GM19468 (cell line): ENCODE results near the gene PPP4R4.

Experiments
- ATAC-seq: cut with Tn5 transposase; IDR thresholded peaks from one replicate; pipeline ENCODE4 v1.9.1; 2021; ENCODE audit warnings: mild to moderate bottlenecking, moderate library complexity, moderate number of reproducible peaks; ENCODE audit not compliant: unreplicated experiment; ENCODE audit errors: extremely low read depth

The PPP4R4 gene, protein sequence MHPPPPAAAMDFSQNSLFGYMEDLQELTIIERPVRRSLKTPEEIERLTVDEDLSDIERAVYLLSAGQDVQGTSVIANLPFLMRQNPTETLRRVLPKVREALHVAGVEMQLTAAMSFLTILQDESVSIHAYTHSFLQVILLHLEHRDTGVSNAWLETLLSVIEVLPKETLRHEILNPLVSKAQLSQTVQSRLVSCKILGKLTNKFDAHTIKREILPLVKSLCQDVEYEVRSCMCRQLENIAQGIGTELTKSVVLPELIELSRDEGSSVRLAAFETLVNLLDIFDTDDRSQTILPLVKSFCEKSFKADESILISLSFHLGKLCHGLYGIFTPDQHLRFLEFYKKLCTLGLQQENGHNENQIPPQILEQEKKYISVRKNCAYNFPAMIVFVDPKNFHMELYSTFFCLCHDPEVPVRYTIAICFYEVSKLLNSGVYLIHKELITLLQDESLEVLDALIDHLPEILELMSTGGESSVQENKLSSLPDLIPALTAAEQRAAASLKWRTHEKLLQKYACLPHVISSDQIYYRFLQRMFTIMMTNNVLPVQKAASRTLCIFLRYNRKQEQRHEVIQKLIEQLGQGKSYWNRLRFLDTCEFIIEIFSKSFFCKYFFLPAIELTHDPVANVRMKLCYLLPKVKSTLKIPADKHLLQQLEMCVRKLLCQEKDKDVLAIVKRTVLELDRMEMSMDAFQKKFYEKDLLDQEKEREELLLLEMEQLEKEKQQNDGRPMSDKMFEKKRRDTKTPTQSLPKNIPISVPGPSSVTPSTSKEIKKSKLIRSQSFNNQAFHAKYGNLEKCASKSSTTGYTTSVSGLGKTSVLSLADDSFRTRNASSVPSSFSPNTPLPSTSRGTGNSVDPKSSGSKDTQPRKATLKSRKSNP

DNA sequence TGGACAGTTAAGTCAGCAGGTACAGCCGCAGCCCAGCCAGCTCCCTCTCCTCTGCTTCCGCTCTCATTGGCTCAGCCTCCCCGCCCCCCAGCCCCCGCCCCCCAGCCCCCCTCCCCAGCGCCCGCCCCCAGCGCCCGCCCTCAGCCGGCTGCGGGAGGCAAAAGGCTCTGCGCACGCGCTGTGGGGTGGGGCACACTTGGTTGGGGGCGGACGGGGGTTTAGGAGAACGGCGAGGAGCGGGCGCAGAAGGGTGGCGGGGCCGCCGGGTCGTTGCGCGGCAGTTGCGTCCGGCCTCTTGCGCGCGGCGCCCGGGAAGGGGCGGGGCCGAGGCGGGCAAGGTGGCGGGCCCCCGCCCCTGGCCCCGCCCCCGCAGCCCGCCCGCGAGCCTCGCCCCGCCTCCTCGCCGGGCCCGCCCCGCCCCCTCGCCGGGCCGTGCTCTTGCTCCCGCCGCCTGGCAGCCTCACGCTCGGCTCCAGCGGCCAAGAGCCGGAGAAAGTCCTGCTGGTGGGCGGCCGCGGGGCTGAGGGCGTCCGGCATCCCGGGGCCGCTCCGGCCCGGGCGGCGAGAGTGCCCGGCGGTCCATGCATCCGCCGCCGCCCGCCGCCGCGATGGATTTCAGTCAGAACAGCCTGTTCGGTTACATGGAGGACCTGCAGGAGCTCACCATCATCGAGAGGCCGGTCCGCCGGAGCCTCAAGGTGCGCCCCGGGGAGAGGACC is at the start of gene PPP4R4:
Gene PPP4R4 (plus strand): TSS at position 438 of the 719 bp plus-strand sequence. CDS start 144 bp downstream, at position 582.
- ATAC-seq, result peak; percentile 70

DNA sequence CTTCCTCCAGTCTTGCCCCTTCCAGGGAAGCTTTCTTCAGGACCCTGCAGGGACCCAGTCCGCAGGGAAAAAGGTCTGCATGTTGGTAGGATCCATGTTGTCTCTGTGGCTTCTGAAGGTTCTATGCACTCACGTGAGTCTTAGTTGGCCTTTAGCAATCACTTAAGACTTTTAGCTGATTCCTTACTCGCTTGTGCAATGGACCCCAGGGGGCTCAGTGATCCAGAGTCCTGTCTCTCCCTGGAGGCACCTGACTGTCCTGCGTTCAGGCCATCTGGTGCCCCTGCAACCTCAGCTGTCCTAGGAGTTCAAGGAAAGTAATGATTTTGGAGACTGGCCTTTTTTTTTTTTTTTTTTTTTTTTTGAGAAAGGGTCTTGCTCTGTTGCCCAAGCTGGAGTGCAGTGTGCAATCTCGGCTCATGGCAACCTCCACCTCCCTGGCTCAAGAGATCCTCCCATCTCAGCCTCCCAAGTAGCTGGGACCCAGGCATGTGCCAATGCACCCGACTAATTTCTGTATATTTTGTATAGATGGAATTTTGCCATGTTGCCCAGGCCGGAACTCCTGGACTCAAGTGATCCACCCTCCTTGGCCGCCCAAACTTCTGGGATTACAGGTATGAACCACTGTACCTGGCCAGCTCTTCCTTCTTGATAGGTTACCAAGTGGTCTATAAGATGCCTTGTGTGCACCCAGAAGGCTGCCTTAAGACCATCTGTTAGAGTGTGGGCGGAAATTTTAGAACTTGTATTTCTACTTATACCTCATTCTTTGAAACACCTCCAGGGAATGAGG is 49.3 kb upstream of the PPP4R4 start:
- ATAC-seq, result no peak

DNA sequence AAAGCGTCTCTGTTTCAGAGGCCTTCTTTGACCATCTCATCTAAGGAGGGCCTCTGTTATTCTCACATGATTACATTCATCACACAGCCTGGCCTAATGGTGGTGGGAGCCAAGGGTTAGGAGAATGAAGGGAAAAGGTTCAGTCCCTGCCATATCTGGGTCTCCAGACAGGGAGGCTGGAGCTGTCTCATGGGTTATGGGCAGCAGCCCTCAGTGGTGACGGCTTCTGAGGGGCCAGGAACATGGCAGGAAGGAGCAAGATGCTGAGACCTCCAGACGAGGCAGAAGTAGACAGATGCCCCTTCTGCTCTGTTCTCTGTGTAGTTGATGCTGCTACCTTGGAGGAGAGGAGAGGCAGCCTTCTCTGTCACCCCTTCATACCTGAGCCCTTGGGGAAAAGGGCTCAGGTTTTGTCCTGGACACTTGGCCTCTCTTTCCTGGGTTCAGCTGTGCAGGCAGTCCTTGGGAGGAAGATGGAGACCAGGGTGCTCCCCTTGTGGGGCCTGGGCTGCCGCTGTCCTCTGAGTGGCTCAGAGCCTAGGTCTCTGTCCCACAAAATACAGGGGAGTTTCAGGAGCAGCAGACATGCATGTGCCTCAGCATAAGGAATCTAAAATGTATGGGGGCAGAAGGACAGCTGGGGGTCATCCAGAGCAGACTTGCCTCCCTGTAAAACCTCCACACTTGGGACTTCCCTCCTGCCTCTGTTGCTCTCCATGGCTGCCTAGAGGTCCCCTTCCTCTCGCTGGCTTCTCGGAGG is 48.3 kb upstream of the PPP4R4 start:
- no peak for ATAC-seq

DNA sequence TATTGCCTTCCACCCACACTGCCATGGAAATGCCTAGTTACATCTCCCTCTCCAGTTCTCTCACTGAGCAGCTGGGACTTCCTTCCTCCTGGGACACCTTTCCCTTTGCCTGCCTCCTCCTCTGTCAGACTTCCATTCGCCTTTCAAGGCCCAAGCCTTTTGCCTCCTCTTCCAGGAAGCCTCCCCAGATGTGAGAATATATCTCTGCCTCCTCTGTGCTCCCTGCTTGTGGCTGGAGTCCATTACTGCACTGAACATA is 47.8 kb upstream of the PPP4R4 start:
- no peak for ATAC-seq

DNA sequence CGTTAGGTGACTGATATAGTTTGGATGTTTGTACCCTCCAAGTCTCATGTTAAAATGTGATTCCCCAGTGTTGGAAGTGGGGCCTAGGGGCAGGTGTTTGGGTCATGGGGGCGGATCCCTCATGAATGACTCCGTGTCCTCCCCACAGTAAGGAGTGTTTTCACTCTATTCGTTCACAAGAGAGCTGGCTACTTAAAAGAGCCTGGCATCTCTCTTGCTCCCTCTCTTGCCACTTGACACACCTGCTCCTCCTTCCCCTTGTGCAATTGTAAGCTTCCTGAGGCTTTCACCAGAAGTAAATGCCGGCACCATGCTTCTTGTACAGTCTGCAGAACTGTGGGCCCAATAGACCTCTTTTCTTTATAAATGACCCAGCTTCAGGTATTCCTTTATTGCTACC is 47.3 kb upstream of the PPP4R4 start:
- ATAC-seq, result no peak

DNA sequence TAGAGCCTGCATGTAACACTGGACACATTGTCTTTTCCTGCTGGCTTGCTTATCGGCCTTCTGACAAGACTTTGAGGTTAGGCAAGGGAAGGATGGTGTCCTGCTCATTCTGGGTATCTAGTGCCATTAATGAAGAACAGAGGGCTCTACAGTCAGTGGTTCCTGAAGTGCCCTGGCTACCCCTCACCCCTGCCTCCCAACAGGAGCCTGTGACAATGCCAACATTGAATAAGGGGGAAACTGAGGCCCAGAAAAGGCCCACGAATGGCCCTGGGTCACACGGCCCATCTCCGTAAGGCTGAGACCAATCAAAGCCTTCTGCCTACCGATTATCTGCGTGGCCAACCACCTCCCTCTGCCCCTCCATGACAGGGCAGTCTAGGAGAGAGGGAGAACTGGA is 46.8 kb upstream of the PPP4R4 start:
- no peak for ATAC-seq

DNA sequence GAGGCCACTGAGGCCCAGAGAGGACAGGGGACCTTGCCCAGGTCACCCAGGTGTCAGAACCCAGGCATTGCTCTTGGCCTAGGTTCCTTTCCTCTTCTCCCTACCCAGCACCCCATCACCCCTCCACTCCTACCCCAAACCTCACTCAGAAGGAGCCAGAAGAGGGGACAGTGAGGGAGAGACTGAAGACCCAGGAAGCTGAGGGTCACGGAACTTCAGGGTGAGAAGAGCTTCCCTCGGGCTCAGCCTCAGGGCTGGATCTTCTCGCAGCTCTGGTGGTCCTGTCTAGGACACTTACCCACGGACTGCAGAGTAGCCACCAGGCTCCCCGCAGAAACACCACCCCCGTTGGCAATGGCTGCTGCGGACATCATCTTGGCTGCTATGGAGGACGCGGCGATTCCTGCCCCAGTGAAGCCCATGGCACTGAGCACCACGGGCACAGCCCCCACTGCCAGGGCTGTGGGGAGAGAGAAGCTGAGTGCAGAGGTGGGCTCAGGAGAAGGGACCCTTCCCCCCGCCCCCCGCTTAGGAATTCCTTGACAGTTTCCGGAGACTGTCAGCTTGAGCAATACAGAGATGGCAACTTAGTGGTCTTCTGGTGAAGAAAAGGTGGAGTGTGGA is 45.8 kb upstream of the PPP4R4 start:
- ATAC-seq, result no peak

DNA sequence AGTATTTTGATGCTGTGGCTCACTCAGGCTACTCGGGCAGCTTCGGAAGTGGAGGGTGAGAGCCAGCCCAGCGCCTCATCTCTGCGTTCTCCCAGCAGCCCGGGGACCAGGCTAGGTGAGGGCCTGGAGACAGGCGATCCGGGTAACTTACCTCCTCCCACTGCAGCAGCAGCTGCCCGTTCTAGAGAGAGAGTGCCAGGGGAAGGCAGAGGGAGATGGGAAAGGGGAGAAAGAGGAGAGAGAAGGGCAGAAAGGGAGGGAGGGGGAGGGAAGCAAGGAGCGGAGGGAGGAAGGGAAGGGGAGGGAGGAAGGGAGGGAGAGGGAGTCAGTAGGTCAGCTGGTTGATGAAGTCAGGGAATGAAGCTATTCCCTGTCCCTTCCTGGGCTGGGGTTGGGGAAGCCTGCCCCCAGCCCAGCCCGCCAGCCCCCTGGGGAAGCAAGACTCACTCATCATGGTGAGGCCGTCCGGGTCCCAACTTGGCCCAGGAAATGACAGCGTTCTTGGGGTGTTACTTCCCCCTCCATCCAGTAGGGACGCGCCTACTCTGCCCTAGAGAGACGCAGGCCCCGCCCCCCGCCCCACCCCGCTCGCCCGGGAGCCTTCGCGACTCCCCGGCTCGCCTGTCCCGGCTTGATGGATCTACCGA is 44.9 kb upstream of the PPP4R4 start, which contains the start of gene IFI27L2:
Gene IFI27L2 (minus strand): TSS at position 494 of the 647 bp plus-strand sequence. CDS start 40 bp downstream, at position 454.
- peak; percentile 91 for ATAC-seq

DNA sequence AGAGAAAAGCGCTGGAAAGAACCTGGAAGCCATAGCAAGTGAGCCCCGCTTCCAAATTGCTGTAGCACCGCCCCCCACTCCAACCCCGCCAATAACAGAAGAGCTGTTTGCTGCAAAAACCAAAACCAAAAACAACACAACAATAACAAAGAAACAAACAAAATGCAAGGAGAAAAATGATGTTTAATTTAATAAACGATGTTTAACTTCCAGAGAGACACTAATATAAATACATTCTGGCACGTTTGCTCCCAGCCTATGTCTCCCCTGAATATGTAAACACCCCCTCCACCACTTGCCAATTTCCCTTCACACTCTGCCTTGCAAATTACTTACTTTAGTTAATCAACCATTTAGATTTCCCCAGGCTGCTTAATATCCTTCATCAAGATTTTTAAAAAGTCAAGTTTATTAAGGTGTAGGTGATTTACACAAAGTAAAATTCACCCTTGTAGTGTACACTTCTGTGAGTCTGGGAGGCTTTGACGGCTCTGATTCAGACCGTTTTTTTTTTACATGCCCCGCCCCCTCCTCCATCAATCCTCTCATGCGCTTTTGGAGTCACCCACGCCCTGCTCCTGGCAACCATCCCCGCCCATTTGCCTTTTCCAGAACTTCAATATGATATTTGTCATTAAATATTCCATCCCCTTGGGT is 44.2 kb upstream of the PPP4R4 start:
- no peak for ATAC-seq

DNA sequence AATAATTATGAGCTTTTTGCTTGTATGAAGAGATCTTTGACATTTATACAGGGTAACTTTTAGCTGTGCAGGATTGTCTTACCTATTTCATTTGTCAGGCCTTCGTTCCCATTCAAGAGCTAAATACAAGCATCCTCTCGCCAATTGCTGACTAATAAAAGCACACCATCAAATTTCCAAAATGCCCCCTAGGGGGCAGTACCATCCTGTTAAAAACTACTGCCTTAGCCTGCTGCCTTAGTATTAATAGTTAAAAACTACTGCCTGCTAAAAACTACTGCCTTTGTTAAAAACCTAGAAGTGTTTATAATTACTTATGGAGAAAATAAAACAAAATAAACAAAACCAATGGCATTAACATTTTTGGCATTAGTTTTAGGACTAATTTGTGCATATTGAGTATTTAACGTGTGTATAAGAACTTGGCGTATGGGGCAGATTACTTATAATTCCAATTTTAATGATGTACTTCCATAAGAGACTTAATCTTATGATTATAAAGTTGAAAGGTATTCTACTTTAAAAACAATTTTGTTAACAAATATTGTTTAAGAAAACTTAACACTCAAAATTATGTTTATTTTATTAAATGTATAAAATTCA is 41.7 kb upstream of the PPP4R4 start:
- no peak for ATAC-seq

DNA sequence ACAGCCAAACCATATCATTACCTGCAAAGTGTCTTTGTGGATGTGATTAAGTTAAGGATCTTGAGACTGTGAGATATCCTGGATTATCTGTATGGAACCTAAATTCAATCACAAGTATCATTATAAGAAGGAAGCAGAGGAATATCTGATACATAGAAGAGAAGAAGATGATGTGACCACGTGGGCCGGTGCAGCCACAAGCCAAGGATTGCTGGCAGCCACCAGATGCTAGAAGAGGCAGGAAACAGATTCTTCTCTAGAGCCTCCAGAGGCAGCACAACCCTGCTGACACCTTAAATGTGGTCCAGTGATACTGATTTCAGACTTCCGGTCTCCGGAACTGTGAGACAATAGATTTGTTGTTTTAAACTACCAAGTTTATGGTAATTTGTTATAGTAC is 38.6 kb upstream of the PPP4R4 start:
- ATAC-seq, result no peak

DNA sequence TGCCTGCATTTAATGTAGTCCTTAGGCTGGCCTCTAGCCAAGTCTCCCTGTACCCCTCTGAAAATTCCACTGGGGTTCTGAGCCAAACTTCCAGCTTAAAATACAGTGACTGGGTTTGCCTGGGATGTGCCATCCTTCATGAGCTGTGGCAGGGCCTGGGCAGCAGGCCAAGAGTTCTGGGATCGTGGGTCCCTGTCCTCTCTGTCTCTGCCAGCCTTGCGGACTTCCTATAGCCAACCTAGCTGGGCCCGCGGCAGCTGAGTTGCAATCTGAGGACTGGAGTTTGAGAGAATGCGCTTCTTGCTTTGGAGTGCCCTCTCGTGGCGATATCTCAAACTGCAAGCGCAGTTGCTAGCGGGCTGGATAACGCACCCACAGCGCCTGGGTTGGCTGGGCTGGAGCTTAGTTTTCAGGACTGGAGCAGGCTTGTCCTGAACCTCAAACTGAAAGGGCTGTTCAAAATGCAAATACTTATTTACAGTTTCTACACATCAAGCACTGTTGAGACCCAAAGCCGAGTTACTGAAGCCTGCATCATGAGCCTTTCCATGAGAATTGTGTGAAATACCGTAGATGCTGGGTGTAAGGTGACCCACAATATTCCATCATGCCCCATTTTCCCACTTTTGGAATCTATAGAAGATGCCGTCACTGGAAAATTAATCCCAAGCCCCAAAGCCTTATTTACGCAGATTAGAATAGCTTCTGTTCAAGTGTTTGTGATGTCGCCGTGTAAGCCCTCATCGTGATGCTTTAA is 37.4 kb upstream of the PPP4R4 start:
- peak; percentile 66 for ATAC-seq

DNA sequence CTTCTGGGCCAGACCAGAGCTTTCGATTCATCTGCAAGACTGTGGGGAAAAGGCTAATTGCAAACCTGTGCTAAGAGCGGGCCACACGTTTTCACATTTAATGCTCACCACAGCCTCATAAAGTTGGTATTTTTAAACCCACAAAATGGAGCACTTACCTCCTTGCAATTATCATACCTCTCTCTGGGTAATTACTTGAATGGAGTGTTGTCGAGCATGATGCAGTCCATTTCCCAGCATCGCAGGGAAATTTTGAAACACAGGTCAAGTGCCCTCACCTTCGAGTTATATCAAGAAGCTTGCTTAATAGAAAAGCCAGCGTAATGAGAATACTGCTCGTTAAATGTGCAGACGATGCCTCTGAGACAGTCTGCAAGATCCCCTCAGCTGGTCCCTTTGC is 35.9 kb upstream of the PPP4R4 start:
- ATAC-seq, result no peak

DNA sequence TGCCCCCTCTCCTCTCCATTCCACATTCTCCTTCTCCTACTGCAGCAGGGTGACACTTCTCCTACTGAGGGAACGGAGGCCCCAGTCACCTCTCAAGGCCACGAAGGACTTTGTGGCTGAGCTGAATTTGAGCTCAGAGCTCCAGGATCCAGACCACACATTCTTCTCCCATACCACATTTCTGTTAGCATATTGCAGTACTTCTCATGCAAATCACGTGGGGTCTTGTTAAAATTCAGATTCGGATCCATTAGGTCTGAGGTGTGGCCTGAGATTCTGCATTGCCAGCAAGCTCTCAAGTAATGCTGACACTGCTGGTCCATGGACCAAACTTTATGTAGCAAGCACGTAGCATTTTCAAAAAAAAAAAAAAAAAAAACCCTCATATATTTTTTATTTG is 35.1 kb upstream of the PPP4R4 start:
- no peak for ATAC-seq

DNA sequence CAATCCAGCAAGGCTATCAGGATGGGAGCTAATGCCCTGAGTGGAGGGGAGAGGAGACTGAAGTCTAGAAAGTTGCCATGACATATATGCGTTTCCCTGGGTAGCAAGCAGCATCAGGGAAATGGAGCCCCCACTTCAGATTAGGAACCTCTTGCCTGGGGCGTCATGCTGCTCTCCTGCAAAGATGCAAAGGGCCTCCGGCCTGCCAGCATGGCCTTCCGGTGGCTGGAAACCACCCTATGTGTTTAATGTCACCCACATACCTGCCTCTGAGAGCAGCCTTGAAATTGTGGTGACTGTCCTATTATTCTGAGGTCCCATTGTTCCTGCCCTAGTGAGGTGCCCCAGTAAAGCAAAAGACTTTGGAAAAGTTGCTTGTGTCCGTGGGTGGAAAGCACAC is 34.7 kb upstream of the PPP4R4 start:
- no peak for ATAC-seq

DNA sequence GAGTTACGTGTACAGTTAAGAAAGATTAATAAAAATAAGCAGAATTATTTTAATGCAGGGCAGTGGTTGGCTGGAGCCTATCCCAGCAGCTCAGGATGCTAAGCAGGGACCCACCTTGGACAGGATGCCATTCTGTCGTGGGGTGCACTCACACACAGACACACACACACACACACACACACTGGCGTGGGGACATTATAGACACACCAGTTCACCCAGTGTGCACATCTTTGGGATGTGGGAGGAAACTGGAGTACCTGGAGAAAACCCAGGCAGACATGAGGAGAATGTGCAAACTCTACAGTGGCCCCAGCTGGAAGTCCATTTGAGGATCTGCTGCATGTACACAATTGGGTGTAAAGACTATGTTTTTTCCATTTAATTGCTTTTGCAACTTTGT is 31.9 kb upstream of the PPP4R4 start:
- ATAC-seq, result no peak

DNA sequence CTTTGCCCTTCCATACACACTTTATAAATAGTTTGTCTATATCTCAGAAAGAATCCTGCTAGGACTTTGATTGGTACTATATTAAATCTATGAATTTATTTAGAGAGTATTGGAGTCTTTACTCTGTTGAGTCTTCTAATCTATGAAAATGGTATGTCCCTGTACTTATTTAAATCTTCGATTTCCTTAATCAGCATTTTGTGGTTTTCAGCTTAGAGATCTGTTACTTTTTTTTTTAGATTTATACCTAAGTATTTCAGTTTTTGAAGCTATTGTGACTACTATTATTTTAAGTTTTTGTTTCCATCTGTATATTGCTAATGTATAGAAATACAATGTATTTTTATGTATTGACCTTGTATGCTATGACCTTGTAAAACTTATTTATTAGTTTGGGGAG is 31.3 kb upstream of the PPP4R4 start:
- ATAC-seq, result no peak
